ENCODE data around the gene TCEAL9. TPM values are rescaled to one million over a fixed set of nuclear protein-coding genes. Genes with fewer than 3 reads are reported as not detected.
A peak's percentile ranks its signal among the peaks of the same experiment; 100 is the strongest.

Gene TCEAL9
- total and polyA plus RNA-seq, 2 donors from 2014 or later: 40.8 to 141 TPM

DNA sequence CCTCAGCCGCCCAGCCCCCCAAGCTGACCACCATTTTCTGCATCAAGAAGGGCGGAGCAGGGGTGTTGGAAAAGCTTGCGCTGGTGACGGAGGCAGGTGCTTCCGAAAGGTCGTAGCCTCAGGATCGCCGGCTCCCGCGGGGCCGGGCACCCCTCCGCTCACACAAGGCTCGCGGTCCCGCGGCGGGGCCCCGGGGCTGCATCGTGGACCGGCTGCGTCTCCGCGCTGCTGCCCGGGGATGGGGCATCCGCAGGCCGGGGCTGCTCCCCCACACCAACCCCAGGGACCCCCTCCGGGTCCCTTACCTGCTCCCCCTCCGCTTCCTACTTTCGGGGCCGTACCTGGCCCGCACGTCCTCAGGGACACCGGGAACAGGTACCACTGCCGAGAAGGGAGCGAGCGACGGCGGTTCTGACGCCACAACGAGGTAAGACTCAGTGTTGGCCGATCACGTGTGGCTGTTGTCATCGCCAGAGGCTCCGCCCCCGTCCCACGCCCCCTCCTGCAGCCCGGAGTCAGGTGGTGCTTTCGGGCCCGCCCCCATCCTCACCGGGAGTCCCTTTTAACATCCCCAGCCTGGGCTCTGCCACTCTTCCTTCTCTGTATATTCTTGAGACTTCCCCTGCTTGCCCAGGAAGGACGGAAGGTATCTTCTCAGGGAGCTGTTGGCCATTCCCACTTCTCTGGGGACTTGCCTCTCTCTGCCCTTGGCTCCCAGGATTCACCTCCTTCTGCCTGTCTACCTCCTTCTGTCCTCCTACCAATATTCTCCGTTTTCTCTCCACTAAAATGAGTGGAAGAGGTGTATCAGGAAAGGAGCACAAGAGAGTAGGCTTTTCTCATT is 45.5 kb upstream of the TCEAL9 start, which contains the start of gene BEX2:
BEX2 (minus strand) TSS at position 436 of the 844 bp plus-strand sequence. CDS start 1,014 bp downstream, outside the sequence.
- Histone ChIP-seq H3K27me3 (ENCODE audit: control insufficient read depth, insufficient read depth, low read length) (no peaks in the 10 kb centered on the region), H3K4me3 (ENCODE audit: low read length in 3 of 3) (peak within 1 kb of the TSS; percentile 48 to 61 (median 52)), H3K27ac (ENCODE audit: low read depth in 2 of 2, low read length in 2 of 2) (peak within 1 kb of the TSS in 1 of 2 donors; percentile 34), H3K4me1 (ENCODE audit: control insufficient read depth in 2 of 3, insufficient read depth in 2 of 3, low read depth in 1 of 3, low read length in 3 of 3) (no peaks in the 10 kb centered on the region), H3K36me3 (ENCODE audit: control insufficient read depth in 2 of 3, insufficient read depth in 3 of 3, low read length in 3 of 3) (no peaks in the 10 kb centered on the region), H3K9me3 (ENCODE audit: control insufficient read depth in 2 of 3, insufficient read depth in 1 of 3, low read length in 3 of 3) (no peaks in the 10 kb centered on the region), H3K9ac (ENCODE audit: low read length in 3 of 3) (peak within 1 kb of the TSS in 1 of 3 donors; percentile 67)
- DNase-seq: peak; percentile 89 to 93 (median 90)
- intact Hi-C loops (cut with DNase I): no loop called here
- FAIRE-seq: no peak
- no peak for TF ChIP-seq CTCF (IDR thresholded peaks at IDR 0.05; ENCODE audit: borderline replicate concordance, extremely low read depth, insufficient read depth)

- Histone ChIP-seq H3K27ac (ENCODE audit: low read depth in 2 of 2, low read length in 2 of 2) (no peak overlapping the region), H3K36me3 (ENCODE audit: control insufficient read depth in 2 of 3, insufficient read depth in 3 of 3, low read length in 3 of 3) (no peaks in the 10 kb centered on the region), H3K4me1 (ENCODE audit: control insufficient read depth in 2 of 3, insufficient read depth in 2 of 3, low read depth in 1 of 3, low read length in 3 of 3) (no peaks in the 10 kb centered on the region), H3K27me3 (ENCODE audit: control insufficient read depth, insufficient read depth, low read length) (no peaks in the 10 kb centered on the region), H3K4me3 (ENCODE audit: low read length in 3 of 3) (peak overlapping the region in 1 of 3 donors; percentile 61), H3K9ac (ENCODE audit: low read length in 3 of 3) (no peak overlapping the region), H3K9me3 (ENCODE audit: control insufficient read depth in 2 of 3, insufficient read depth in 1 of 3, low read length in 3 of 3) (no peaks in the 10 kb centered on the region)
- intact Hi-C loops (cut with DNase I): no loop called here
- TF ChIP-seq CTCF (IDR thresholded peaks at IDR 0.05; ENCODE audit: borderline replicate concordance, extremely low read depth, insufficient read depth): no peak
- DNase-seq (no peak), FAIRE-seq (peak; percentile 62)
Measured at GRCh38 chrX:103311399-103311780, 44.9 kb upstream of the TCEAL9 start.

GRCh38 chrX:103329991-103330390 is 26.3 kb upstream of the TCEAL9 start, which contains the start of gene TCEAL7:
TSS of gene TCEAL7 (plus strand) at chrX:103330239. CDS start at chrX:103331404, 1,165 bp downstream.
- Histone ChIP-seq H3K9me3 (ENCODE audit: control insufficient read depth in 2 of 3, insufficient read depth in 1 of 3, low read length in 3 of 3) (no peaks in the 10 kb centered on the region), H3K9ac (ENCODE audit: low read length in 3 of 3) (peak within 1 kb of the TSS in 2 of 3 donors; percentile 12 to 30), H3K4me3 (ENCODE audit: low read length in 3 of 3) (peak within 1 kb of the TSS; percentile 24 to 60 (median 47)), H3K4me1 (ENCODE audit: control insufficient read depth in 2 of 3, insufficient read depth in 2 of 3, low read depth in 1 of 3, low read length in 3 of 3) (no peaks in the 10 kb centered on the region), H3K27ac (ENCODE audit: low read depth in 2 of 2, low read length in 2 of 2) (no peak within 1 kb of the TSS), H3K36me3 (ENCODE audit: control insufficient read depth in 2 of 3, insufficient read depth in 3 of 3, low read length in 3 of 3) (no peaks in the 10 kb centered on the region), H3K27me3 (ENCODE audit: control insufficient read depth, insufficient read depth, low read length) (peaks cover 4% of the 10 kb centered on the region)
- FAIRE-seq (no peak), DNase-seq (peak in 4 of 5 donors; percentile 59 to 89 (median 70))
- TF ChIP-seq CTCF (IDR thresholded peaks at IDR 0.05; ENCODE audit: borderline replicate concordance, extremely low read depth, insufficient read depth): no peak
- intact Hi-C loops (cut with DNase I): no loop called here

All from kidney (tissue), 14 donors.